GM11168 (cell line): ENCODE results near the gene TIMM22.
"Not testable (repeated sequence)": the region's sequence is repeated elsewhere in the genome, so short reads cannot be mapped to it uniquely, and the experiment has no call there.

Source experiments
- in situ Hi-C: fragments of 300-500 bp; cut with MboI; formaldehyde crosslinking; loops from one replicate; pipeline ENCODE4 v1.12.0; 2022; ENCODE audit warnings: low sequenced_read_pairs; ENCODE audit not compliant: unreplicated experiment

Gene TIMM22

GRCh38 chr17:970364-970763 is 26.6 kb upstream of the TIMM22 start:
- in situ Hi-C loops = no loop called here

GRCh38 chr17:971861-972260 is 25.1 kb upstream of the TIMM22 start:
- in situ Hi-C loops = not testable (repeated sequence)

- in situ Hi-C loops = no loop called here
Observed at GRCh38 chr17:973053-973452, 23.9 kb upstream of the TIMM22 start.

GRCh38 chr17:974778-975177 is 22.2 kb upstream of the TIMM22 start:
- in situ Hi-C loops = not testable (repeated sequence)

- in situ Hi-C loops = no loop called here
Observed at GRCh38 chr17:975371-975915, 21.5 kb upstream of the TIMM22 start.

- in situ Hi-C loops = no loop called here
Observed at GRCh38 chr17:976312-976711, 20.6 kb upstream of the TIMM22 start.

- in situ Hi-C loops = no loop called here
Observed at GRCh38 chr17:977166-977565, 19.8 kb upstream of the TIMM22 start.

- in situ Hi-C loops = no loop called here
Observed at GRCh38 chr17:978103-979093, 18.5 kb upstream of the TIMM22 start.

GRCh38 chr17:979212-979538 is 17.8 kb upstream of the TIMM22 start:
- in situ Hi-C loops = no loop called here

GRCh38 chr17:979539-980405 is 17.2 kb upstream of the TIMM22 start, which contains the start of gene NXN:
TSS of gene NXN (minus strand) at chr17:979776.
- in situ Hi-C loops = loop anchor here (10.0 kb wide), 1 partner anchor 185 kb away; no protein-coding TSS in a partner anchor

GRCh38 chr17:980406-981291 is 16.3 kb upstream of the TIMM22 start:
- in situ Hi-C loops = loop anchor here (10.0 kb wide), 1 partner anchor 186 kb away; no protein-coding TSS in a partner anchor

- in situ Hi-C loops = loop anchor here (10.0 kb wide), 1 partner anchor 186 kb away; no protein-coding TSS in a partner anchor
Observed at GRCh38 chr17:981292-981658, 15.7 kb upstream of the TIMM22 start.

GRCh38 chr17:983921-984320 is 13.0 kb upstream of the TIMM22 start:
- in situ Hi-C loops = loop anchor here (10.0 kb wide), 1 partner anchor 189 kb away; no protein-coding TSS in a partner anchor

- in situ Hi-C loops = loop anchor here (10.0 kb wide), 1 partner anchor 192 kb away; no protein-coding TSS in a partner anchor
Observed at GRCh38 chr17:986322-986929, 10.5 kb upstream of the TIMM22 start.

- in situ Hi-C loops = loop anchor here (10.0 kb wide), 1 partner anchor 193 kb away; no protein-coding TSS in a partner anchor
Observed at GRCh38 chr17:987931-988330, 9.0 kb upstream of the TIMM22 start.

- in situ Hi-C loops = loop anchor here (10.0 kb wide), 1 partner anchor 194 kb away; no protein-coding TSS in a partner anchor
Observed at GRCh38 chr17:988561-988960, 8.4 kb upstream of the TIMM22 start.

- in situ Hi-C loops = no loop called here
Observed at GRCh38 chr17:992933-993332, 4.0 kb upstream of the TIMM22 start.

GRCh38 chr17:995324-995723 is 1.6 kb upstream of the TIMM22 start:
- in situ Hi-C loops = not testable (repeated sequence)

- in situ Hi-C loops = no loop called here
Observed at GRCh38 chr17:998111-998510, 1.2 kb downstream of the TIMM22 start.
